ENCODE data around the gene RUNX1.

DNA sequence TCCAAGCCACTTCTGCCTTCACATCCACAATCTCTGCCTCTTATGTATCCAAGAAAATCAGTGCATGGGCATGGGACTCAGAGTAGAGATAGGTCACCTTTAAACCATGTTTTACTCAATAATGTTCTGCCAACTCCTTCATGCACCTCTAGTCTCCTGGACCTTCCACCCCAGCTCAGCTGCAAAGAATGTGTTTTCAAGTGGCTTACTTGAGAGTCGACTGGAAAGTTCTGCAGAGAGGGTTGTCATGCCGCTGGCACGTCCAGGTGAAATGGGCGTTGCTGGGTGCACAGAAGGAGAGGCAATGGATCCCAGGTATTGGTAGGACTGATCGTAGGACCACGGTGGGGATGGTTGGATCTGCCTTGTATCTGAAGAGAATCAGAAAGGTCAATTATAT is 250.0 kb downstream of the RUNX1 start:
- TF ChIP-seq, protein P1, sequence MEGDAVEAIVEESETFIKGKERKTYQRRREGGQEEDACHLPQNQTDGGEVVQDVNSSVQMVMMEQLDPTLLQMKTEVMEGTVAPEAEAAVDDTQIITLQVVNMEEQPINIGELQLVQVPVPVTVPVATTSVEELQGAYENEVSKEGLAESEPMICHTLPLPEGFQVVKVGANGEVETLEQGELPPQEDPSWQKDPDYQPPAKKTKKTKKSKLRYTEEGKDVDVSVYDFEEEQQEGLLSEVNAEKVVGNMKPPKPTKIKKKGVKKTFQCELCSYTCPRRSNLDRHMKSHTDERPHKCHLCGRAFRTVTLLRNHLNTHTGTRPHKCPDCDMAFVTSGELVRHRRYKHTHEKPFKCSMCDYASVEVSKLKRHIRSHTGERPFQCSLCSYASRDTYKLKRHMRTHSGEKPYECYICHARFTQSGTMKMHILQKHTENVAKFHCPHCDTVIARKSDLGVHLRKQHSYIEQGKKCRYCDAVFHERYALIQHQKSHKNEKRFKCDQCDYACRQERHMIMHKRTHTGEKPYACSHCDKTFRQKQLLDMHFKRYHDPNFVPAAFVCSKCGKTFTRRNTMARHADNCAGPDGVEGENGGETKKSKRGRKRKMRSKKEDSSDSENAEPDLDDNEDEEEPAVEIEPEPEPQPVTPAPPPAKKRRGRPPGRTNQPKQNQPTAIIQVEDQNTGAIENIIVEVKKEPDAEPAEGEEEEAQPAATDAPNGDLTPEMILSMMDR (IDR thresholded peaks at IDR 0.05; ENCODE audit: low read depth, low read length) = no peak
- TF ChIP-seq EZH2phosphoT487 (IDR thresholded peaks at IDR 0.05; ENCODE audit: low read depth) = no peak
